RWPE2 (cell line): ENCODE data around the gene G6PC1.
"Not testable (repeated sequence)": the region's sequence is repeated elsewhere in the genome, so short reads cannot be mapped to it uniquely, and the experiment has no call there.

Experiments used
- ATAC-seq: fragments of 200-7000 bp; cut with Tn5 transposase; 3 replicates; pipeline ENCODE4 v1.9.1; 2021; ENCODE audit warnings: low read depth
- DNase-seq: peaks from one replicate; pipeline ENCODE4 v3.0.0-alpha.2; 2020; ENCODE audit warnings: low spot score
- H3K27ac ChIP-seq: fragments of 450-650 bp; 2 replicates; pipeline ENCODE4 v1.5.1; 2017; ENCODE audit warnings: mild to moderate bottlenecking; ENCODE audit not compliant: poor library complexity, severe bottlenecking
- H3K27me3 ChIP-seq: fragments of 250-450 bp; sonication (Bioruptor Pico); 2 replicates; pipeline ENCODE4 v1.5.1; 2021; ENCODE audit warnings: mild to moderate bottlenecking, moderate library complexity; ENCODE audit not compliant: insufficient read depth, poor library complexity, severe bottlenecking
- H3K36me3 ChIP-seq: fragments of 250-450 bp; sonication (Bioruptor Pico); 2 replicates; pipeline ENCODE4 v1.5.1; 2020; ENCODE audit warnings: low read depth, mild to moderate bottlenecking, moderate library complexity
- H3K4me1 ChIP-seq: fragments of 250-450 bp; sonication (Bioruptor Pico); 2 replicates; pipeline ENCODE4 v1.5.1; 2021; ENCODE audit warnings: mild to moderate bottlenecking, moderate library complexity; ENCODE audit not compliant: insufficient read depth, poor library complexity, severe bottlenecking
- H3K4me3 ChIP-seq: fragments of 250-450 bp; sonication (Bioruptor Pico); 2 replicates; pipeline ENCODE4 v1.5.1; 2021; ENCODE audit warnings: mild to moderate bottlenecking, moderate library complexity; ENCODE audit not compliant: severe bottlenecking
- H3K9me3 ChIP-seq: fragments of 250-450 bp; sonication (Bioruptor Pico); 2 replicates; pipeline ENCODE4 v1.5.1; 2021; ENCODE audit warnings: mild to moderate bottlenecking, moderate library complexity; ENCODE audit not compliant: severe bottlenecking
- CTCF ChIP-seq: fragments of 450-650 bp; IDR thresholded peaks from one replicate; pipeline ENCODE4 v1.5.1; 2017; ENCODE audit warnings: mild to moderate bottlenecking, moderate library complexity; ENCODE audit not compliant: poor library complexity, severe bottlenecking

Gene G6PC1

GRCh38 chr17:42878123-42878880 lies 22.3 kb upstream of the G6PC1 start:
- no peaks in the 10 kb centered on the region for H3K27me3 ChIP-seq
- no peaks in the 10 kb centered on the region for H3K9me3 ChIP-seq
- DNase-seq (no peak), ATAC-seq (no peak)
- no peaks in the 10 kb centered on the region for H3K4me1 ChIP-seq
- no peak overlapping the region for H3K4me3 ChIP-seq
- H3K36me3 ChIP-seq = no peaks in the 10 kb centered on the region
- no peak for TF ChIP-seq CTCF
- no peak overlapping the region for H3K27ac ChIP-seq

GRCh38 chr17:42878924-42879595 lies 21.5 kb upstream of the G6PC1 start:
- no peak for DNase-seq
- Histone ChIP-seq H3K36me3 (no peaks in the 10 kb centered on the region), H3K27me3 (no peaks in the 10 kb centered on the region), H3K9me3 (no peaks in the 10 kb centered on the region), H3K27ac (no peak overlapping the region), H3K4me1 (no peaks in the 10 kb centered on the region), H3K4me3 (no peak overlapping the region)
- TF ChIP-seq CTCF = no peak
- ATAC-seq = no peak

GRCh38 chr17:42879596-42879985 lies 21.0 kb upstream of the G6PC1 start:
- ATAC-seq = no peak
- no peak for TF ChIP-seq CTCF

GRCh38 chr17:42880776-42881310 lies 19.8 kb upstream of the G6PC1 start:
- no peak for TF ChIP-seq CTCF
- no peaks in the 10 kb centered on the region for H3K4me1 ChIP-seq
- no peak overlapping the region for H3K4me3 ChIP-seq
- ATAC-seq (no peak), DNase-seq (no peak)
- H3K9me3 ChIP-seq = no peaks in the 10 kb centered on the region
- H3K36me3 ChIP-seq = no peaks in the 10 kb centered on the region
- H3K27me3 ChIP-seq = no peaks in the 10 kb centered on the region
- no peak overlapping the region for H3K27ac ChIP-seq

More at GRCh38 chr17:42879596-42879985, 21.0 kb upstream of the G6PC1 start:
- Histone ChIP-seq H3K4me3 (no peak overlapping the region), H3K4me1 (no peaks in the 10 kb centered on the region), H3K27ac (no peak overlapping the region), H3K9me3 (no peaks in the 10 kb centered on the region), H3K27me3 (no peaks in the 10 kb centered on the region), H3K36me3 (no peaks in the 10 kb centered on the region)
- DNase-seq = no peak

GRCh38 chr17:42881706-42882105 lies 18.9 kb upstream of the G6PC1 start:
- not testable (repeated sequence) for H3K27me3 ChIP-seq, H3K4me3 ChIP-seq, DNase-seq, H3K4me1 ChIP-seq, H3K36me3 ChIP-seq, H3K27ac ChIP-seq, H3K9me3 ChIP-seq, ATAC-seq
